Caco-2 (cell line): ENCODE measurements around the gene TEAD3. TPM values are rescaled to one million over a fixed set of nuclear protein-coding genes. Genes with fewer than 3 reads are reported as not detected.

Experiments used
- BruUV-seq: library from RNA; stranded (reverse); fragments of 400-500 nt; replicated peaks from 2 replicates; lab custom pipeline; 2021; lab: Mats Ljungman, UMichigan
- CTCF ChIA-PET: fragments of 300-600 bp; sonication (Branson Sonifier 250); formaldehyde crosslinking; loops from one replicate; lab custom pipeline; 2022; ENCODE audit warnings: antibody characterized with exemption; lab: Charles Lee
- POLR2A ChIA-PET: fragments of 300-600 bp; sonication (Branson Sonifier 250); formaldehyde crosslinking; loops from one replicate; lab custom pipeline; 2022; ENCODE audit warnings: antibody characterized with exemption; lab: Charles Lee
- DNase-seq, 2 experiments: peaks; one replicate each; pipeline versions ENCODE4 v3.0.0 to v3.0.0-alpha.2; 2020 to 2022
- H3K27me3 ChIP-seq: replicated peaks from 2 replicates; pipeline ENCODE4 v1.6.0; 2011; ENCODE audit warnings: low read length; ENCODE audit not compliant: control insufficient read depth, insufficient read depth
- H3K36me3 ChIP-seq: 2 replicates; pipeline ENCODE4 v1.5.1; 2011; ENCODE audit warnings: low read length; ENCODE audit not compliant: control insufficient read depth, insufficient read depth
- H3K4me1 ChIP-seq: fragments of 250-450 bp; sonication (Bioruptor Pico); 2 replicates; pipeline ENCODE4 v1.5.1; 2020; ENCODE audit warnings: mild to moderate bottlenecking
- H3K4me3 ChIP-seq: 2 replicates; pipeline ENCODE4 v1.5.1; 2011; ENCODE audit warnings: low read depth, mild to moderate bottlenecking, control low read depth, low read length
- H3K9me3 ChIP-seq: fragments of 250-450 bp; sonication (Bioruptor Pico); 2 replicates; pipeline ENCODE4 v1.5.1; 2020; ENCODE audit warnings: mild to moderate bottlenecking, moderate library complexity
- H3K27ac Mint-ChIP-seq: one replicate; pipeline ENCODE4 v1.8.0; 2022; ENCODE audit warnings: mixed read lengths; ENCODE audit not compliant: unreplicated experiment
- H3K27me3 Mint-ChIP-seq: one replicate; pipeline ENCODE4 v1.8.0; 2022; ENCODE audit warnings: mixed read lengths; ENCODE audit not compliant: insufficient read depth, unreplicated experiment
- H3K36me3 Mint-ChIP-seq: one replicate; pipeline ENCODE4 v1.8.0; 2022; ENCODE audit warnings: mild to moderate bottlenecking, mixed read lengths; ENCODE audit not compliant: insufficient read depth, unreplicated experiment
- H3K4me1 Mint-ChIP-seq: one replicate; pipeline ENCODE4 v1.8.0; 2022; ENCODE audit warnings: low read depth, mixed read lengths; ENCODE audit not compliant: unreplicated experiment
- H3K4me3 Mint-ChIP-seq: one replicate; pipeline ENCODE4 v1.8.0; 2022; ENCODE audit warnings: mild to moderate bottlenecking, moderate library complexity, mixed read lengths; ENCODE audit not compliant: unreplicated experiment
- H3K9me3 Mint-ChIP-seq: one replicate; pipeline ENCODE4 v1.8.0; 2022; ENCODE audit warnings: mixed read lengths; ENCODE audit not compliant: unreplicated experiment
- CTCF ChIP-seq, 2 experiments: fragments of 200-600 bp in 1 of 2; IDR thresholded peaks; 1 replicate in 1 of 2; 2 replicates in 1 of 2; pipeline versions ENCODE4 v1.5.1 to v1.8.0; 2011 to 2022; ENCODE audit warnings: antibody characterized with exemption in 1 of 2, control low read depth in 1 of 2, inconsistent platforms in 1 of 2, low read depth in 1 of 2, low read length in 1 of 2, mild to moderate bottlenecking in 1 of 2, moderate library complexity in 1 of 2; ENCODE audit not compliant: insufficient read depth in 1 of 2, severe bottlenecking in 1 of 2, unreplicated experiment in 1 of 2
- intact Hi-C: fragments of 100-400 bp; cut with micrococcal nuclease; formaldehyde crosslinking; loops from one replicate; pipeline ENCODE4 v1.10.0; 2022; ENCODE audit not compliant: unreplicated experiment
- total RNA-seq: library from RNA; stranded (reverse); gene quantifications from 2 replicates; pipeline ENCODE4 v1.2.3, GENCODE V29; 2022

The TEAD3 gene
- total RNA-seq, 1 experiment from 2014 or later = 57.2 TPM

- H3K36me3 ChIP-seq = no peaks in the 10 kb centered on the region
- Mint-ChIP-seq H3K4me1 (no peaks in the 10 kb centered on the region), H3K36me3 (no peaks in the 10 kb centered on the region), H3K9me3 (no peaks in the 10 kb centered on the region), H3K4me3 (no peak overlapping the region), H3K27me3 (no peaks in the 10 kb centered on the region), H3K27ac (no peak overlapping the region)
- DNase-seq = no peak
- H3K4me3 ChIP-seq = no peak overlapping the region
- CTCF ChIA-PET = no interaction called here
- intact Hi-C loops = loop anchor here (5.0 kb wide), 1 partner anchor 43 kb away; no protein-coding TSS in a partner anchor
- TF ChIP-seq CTCF (IDR thresholded peaks at IDR 0.05; ENCODE audit: insufficient read depth in 1 of 2, low read depth in 1 of 2, low read length in 1 of 2, severe bottlenecking in 1 of 2, unreplicated experiment in 1 of 2) = no peak
- BruUV-seq = no TSS peak
- H3K4me1 ChIP-seq = no peaks in the 10 kb centered on the region
- H3K27me3 ChIP-seq = no peaks in the 10 kb centered on the region
- POLR2A ChIA-PET = no interaction called here
- no peaks in the 10 kb centered on the region for H3K9me3 ChIP-seq
Measured at GRCh38 chr6:35445691-35446090, 51.2 kb downstream of the TEAD3 start.

- Mint-ChIP-seq H3K36me3 (no peaks in the 10 kb centered on the region), H3K4me1 (no peaks in the 10 kb centered on the region), H3K27ac (no peak overlapping the region), H3K27me3 (no peaks in the 10 kb centered on the region), H3K9me3 (no peaks in the 10 kb centered on the region), H3K4me3 (no peak overlapping the region)
- ChIA-PET POLR2A (no interaction called here), CTCF (no interaction called here)
- TF ChIP-seq CTCF (IDR thresholded peaks at IDR 0.05; ENCODE audit: insufficient read depth in 1 of 2, low read depth in 1 of 2, low read length in 1 of 2, severe bottlenecking in 1 of 2, unreplicated experiment in 1 of 2) = no peak
- Histone ChIP-seq H3K27me3 (no peaks in the 10 kb centered on the region), H3K36me3 (no peaks in the 10 kb centered on the region), H3K4me1 (no peaks in the 10 kb centered on the region), H3K9me3 (no peaks in the 10 kb centered on the region), H3K4me3 (no peak overlapping the region)
- intact Hi-C loops = no loop called here
- DNase-seq = no peak
- no TSS peak for BruUV-seq
Measured at GRCh38 chr6:35443341-35444030, 53.4 kb downstream of the TEAD3 start.

- H3K36me3 Mint-ChIP-seq = no peaks in the 10 kb centered on the region
Measured at GRCh38 chr6:35442693-35443092, 54.2 kb downstream of the TEAD3 start.

More at GRCh38 chr6:35442693-35443092, 54.2 kb downstream of the TEAD3 start:
- Histone ChIP-seq H3K36me3 (no peaks in the 10 kb centered on the region), H3K4me3 (no peak overlapping the region), H3K9me3 (no peaks in the 10 kb centered on the region), H3K27me3 (no peaks in the 10 kb centered on the region), H3K4me1 (no peaks in the 10 kb centered on the region)
- Mint-ChIP-seq H3K27ac (no peak overlapping the region), H3K27me3 (no peaks in the 10 kb centered on the region), H3K4me3 (no peak overlapping the region), H3K4me1 (no peaks in the 10 kb centered on the region), H3K9me3 (no peaks in the 10 kb centered on the region)
- ChIA-PET CTCF (no interaction called here), POLR2A (no interaction called here)
- DNase-seq = no peak
- intact Hi-C loops = no loop called here
- no peak for TF ChIP-seq CTCF (IDR thresholded peaks at IDR 0.05; ENCODE audit: insufficient read depth in 1 of 2, low read depth in 1 of 2, low read length in 1 of 2, severe bottlenecking in 1 of 2, unreplicated experiment in 1 of 2)
- no TSS peak for BruUV-seq
